Left lobe of liver (tissue), 2 donors: ENCODE results near the gene ZSWIM1. TPM values are rescaled to one million over a fixed set of nuclear protein-coding genes. Genes with fewer than 3 reads are reported as not detected.
"Not testable (repeated sequence)": the region's sequence is repeated elsewhere in the genome, so short reads cannot be mapped to it uniquely, and the experiment has no call there.

ENCODE experiments used
- ATAC-seq: fragments of 200-7000 bp; cut with Tn5 transposase; one replicate; pipeline ENCODE4 v1.9.1; 2020; ENCODE audit warnings: mild to moderate bottlenecking, moderate library complexity
- DNase-seq: peaks from one replicate; pipeline ENCODE4 v3.0.0-alpha.2; 2020; ENCODE audit warnings: low spot score
- total RNA-seq: library from RNA; stranded (reverse); gene quantifications from one replicate; pipeline ENCODE4 v1.2.1, GENCODE V29; 2021
- donor health status: DM: no; HTN: no; CAD: no; lungs with moderate emphysema.
- donor health status: DM: no; HTN: yes; CAD: no.

The ZSWIM1 gene
- total RNA-seq, 1 donor from 2014 or later: 2.7 TPM

DNA sequence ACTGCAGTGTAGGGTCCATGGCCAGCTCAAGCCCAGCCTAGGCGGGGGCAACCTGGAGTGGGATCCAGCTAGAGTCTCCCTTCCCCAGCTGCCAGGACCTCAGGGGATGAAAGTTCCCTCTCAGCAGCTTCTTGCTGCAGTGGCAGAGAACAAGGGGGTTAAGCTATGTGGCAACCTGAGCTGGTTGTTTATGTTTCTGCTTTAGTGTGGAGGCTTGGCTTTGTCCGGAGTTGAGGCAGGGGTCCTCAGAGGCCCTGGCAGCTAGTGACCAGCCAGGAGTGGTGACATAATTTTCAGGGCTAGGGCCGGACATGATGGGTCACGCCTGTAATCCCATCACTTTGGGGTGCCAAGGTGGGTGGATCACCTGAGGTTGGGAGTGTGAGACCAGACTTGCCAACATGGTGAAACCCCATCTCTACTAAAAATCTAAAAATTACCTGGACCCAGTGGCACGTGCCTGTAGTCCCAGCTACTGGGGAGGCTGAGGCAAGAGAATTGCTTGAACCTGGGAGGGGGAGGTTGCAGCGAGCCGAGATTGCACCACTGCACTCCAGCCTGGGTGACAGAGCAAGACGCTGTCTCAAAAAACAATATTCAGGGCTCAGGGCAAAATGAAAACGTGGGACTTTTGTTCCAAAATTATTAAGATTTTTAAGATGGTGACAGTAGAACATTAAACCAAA, 44.9 kb downstream of the ZSWIM1 start:
- DNase-seq: no peak
- no peak for ATAC-seq

DNA sequence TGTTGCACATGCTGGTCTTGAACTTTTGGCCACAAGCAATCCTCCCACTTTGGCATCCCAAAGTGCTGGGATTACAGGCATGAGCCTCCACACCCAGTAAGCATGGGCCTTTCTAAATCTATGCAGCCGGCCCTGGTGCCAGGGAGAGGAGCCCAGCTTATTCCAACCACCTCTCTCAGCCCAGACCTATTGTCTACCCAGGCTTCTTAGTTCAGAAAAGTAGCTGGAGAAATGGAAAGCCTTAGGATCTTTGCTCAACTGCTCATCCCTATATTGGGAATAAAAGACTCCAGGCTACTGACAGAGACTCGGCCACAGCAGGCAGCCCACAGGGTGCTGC, 45.7 kb downstream of the ZSWIM1 start:
- ATAC-seq (no peak), DNase-seq (no peak)

DNA sequence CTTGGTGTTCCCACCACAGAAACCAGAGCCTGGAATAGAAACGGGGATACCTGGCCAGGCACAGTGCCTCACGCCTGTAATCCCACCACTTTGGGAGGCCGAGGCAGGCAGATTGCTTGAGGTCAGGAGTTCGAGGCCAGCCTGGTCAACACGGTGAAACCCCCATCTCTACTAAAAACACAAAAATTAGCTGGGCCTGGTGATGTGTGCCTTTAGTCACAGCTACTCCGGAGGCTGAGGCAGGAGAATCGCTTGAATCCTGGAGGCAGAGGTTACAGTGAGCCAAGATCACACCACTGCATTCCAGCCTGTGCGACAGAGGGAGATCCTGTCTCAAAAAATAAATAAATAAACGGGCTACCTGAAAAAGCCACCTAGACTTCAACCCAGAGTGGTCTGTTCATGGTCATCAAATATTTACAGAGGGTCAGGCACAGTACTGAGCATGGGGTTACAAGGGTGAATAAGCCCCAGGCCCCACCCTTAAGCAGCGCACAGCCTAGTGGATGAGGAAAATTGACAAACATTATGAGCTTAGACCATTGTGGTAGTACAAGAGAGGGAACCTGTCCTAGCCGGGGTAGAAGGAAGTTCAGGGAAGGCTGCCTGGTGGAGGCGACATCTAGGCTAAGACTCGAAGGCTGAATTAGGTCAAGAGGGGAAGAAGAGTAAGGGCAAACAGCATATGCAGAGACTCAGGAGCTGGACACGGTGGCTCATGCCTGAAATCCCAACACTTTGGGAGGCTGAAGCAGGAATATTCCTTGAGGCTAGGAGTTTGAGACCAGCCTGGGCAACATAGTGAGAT, 46.2 kb downstream of the ZSWIM1 start:
- peak; percentile 37 for ATAC-seq
- DNase-seq: no peak

DNA sequence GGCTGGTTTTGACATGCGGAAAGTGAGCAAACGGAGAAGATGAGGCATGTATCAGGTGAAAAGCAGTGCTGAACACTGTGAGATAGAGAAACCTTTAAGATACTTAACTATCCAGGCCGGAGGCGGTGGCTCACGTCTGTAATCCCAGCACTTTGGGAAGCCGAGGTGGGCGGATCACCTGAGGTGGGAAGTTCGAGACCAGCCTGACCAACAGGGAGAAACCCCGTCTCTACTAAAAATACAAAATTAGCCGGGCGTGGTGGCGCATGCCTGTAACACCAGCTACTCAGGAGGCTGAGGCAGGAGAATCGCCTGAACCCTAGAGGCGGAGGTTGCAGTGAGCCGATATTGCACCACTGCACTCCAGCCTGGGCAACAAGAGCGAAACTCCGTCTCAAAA, 50.7 kb downstream of the ZSWIM1 start:
- not testable (repeated sequence) for ATAC-seq, DNase-seq

DNA sequence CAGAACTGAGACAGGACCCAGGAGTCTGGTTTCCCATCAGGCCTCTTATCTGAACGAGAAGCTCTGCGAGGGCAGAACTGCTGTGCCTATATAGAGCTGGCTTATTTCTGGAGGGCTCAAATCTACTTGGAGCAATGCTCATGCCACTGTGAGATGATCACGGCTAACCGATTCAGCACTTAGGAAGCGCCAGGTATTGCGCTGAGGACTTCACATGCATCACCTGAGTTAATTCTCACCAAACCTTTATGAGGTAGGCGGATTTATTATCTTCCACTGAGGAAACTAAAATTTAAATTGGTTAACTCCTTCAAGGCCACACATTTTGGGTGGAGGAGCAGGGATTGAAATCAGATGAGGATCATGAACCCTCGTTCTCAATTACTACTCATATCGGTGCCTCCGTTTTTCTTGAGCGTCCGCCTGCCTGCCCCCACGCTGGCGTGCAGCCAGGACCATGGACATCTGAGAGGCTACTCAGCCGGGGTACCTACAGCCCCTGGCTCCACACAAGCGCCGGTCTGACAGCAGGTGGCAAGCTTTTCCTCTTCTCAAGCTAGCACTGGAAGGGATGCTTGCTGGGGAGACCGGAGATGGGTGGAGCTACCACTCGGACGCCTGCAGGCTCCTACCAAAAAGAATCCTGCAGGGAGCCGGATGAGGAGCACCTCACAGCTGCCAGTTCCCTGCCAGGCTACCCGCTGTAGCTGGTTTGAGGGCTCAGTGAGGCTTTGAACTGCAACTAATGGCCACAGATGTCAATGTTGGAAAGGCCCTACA, 52.4 kb downstream of the ZSWIM1 start:
- peak; percentile 46 for ATAC-seq

DNA sequence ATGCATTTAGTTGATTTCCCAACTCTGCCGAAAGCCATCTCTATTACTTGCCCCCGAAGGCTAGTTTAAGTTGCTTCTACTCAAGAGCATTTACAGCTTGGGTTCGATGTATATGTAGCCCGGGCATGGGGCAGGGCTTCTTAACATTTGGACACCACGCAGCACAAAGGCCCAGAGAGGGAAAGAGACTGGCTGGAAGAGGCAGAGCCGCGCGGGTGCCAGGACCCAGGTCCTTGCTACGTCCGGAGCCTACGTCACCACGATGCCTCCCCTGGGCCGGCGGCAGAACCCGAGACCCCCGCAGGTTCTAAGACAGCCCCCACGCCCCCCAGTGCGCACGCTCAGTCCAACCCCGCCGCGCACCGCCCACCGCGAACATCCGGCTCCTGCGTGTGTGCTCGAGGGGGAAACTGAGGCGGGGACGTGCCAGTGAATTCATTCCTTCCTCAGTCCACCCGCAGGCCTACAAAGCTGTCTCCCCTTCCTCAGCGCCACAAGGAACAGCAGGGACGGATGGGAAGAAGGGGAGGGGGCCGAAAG, 53.1 kb downstream of the ZSWIM1 start:
- ATAC-seq: peak; percentile 16
- no peak for DNase-seq

More for the DNA sequence above, 52.4 kb downstream of the ZSWIM1 start:
- DNase-seq: peak; percentile 70

Other genes with a start within 250 kb of the ZSWIM1 start
- not detected for gene WFDC9, start 249.9 kb upstream of the ZSWIM1 start, total RNA-seq
- not detected for gene WFDC11, start 211.0 kb upstream of the ZSWIM1 start, total RNA-seq
- gene WFDC13, start 179.2 kb upstream of the ZSWIM1 start, total RNA-seq: not detected
- gene WFDC10B, start 176.2 kb upstream of the ZSWIM1 start, total RNA-seq: not detected
- gene SPINT4, start 158.9 kb upstream of the ZSWIM1 start, total RNA-seq: not detected
- gene WFDC3, start 89.3 kb upstream of the ZSWIM1 start, total RNA-seq: not detected
- gene DNTTIP1, start 89.3 kb upstream of the ZSWIM1 start, total RNA-seq: 10.3 TPM
- gene UBE2C, start 68.6 kb upstream of the ZSWIM1 start, total RNA-seq: 0.96 TPM
- not detected for gene TNNC2, start 53.9 kb upstream of the ZSWIM1 start, total RNA-seq
- gene SNX21, start 47.4 kb upstream of the ZSWIM1 start, total RNA-seq: 7.9 TPM
- gene ACOT8, start 23.8 kb upstream of the ZSWIM1 start, total RNA-seq: 17.5 TPM
- 1.6 TPM for gene ZSWIM3, start 23.6 kb upstream of the ZSWIM1 start, total RNA-seq
- 4.2 TPM for gene SPATA25, start 6.4 kb downstream of the ZSWIM1 start, total RNA-seq
- 6.9 TPM for gene NEURL2, start 10.0 kb downstream of the ZSWIM1 start, total RNA-seq
- 68.3 TPM for gene CTSA, start 10.1 kb downstream of the ZSWIM1 start, total RNA-seq
- gene PLTP, start 30.9 kb downstream of the ZSWIM1 start, total RNA-seq: 18.8 TPM
- gene PCIF1, start 53.5 kb downstream of the ZSWIM1 start, total RNA-seq: 11.2 TPM
- 7.6 TPM for gene ZNF335, start 91.0 kb downstream of the ZSWIM1 start, total RNA-seq
- 1.6 TPM for gene MMP9, start 127.7 kb downstream of the ZSWIM1 start, total RNA-seq
- not detected for gene SLC12A5, start 148.0 kb downstream of the ZSWIM1 start, total RNA-seq
- 8.2 TPM for gene NCOA5, start 208.7 kb downstream of the ZSWIM1 start, total RNA-seq
- gene CD40, start 237.1 kb downstream of the ZSWIM1 start, total RNA-seq: 6.6 TPM